Measurements from ENCODE around the gene PAQR9. TPM values are rescaled to one million over a fixed set of nuclear protein-coding genes. Genes with fewer than 3 reads are reported as not detected.
A peak's percentile ranks its signal among the peaks of the same experiment; 100 is the strongest.

PAQR9 gene
- total and polyA plus RNA-seq, 2 of the 13 experiments (the other 11 are each of a cell fraction or from before 2014, with no cell fraction given): 3.7 to 10.3 TPM

GRCh38 chr3:143001369-143002082 is 38.1 kb upstream of the PAQR9 start, which contains the start of gene U2SURP (continued):
- TF ChIP-seq UBTF (CRISPR knock-in tag; IDR thresholded peaks at IDR 0.05) (peak; percentile 88), ZNF33B (CRISPR knock-in tag; IDR thresholded peaks at IDR 0.05) (no peak; the same call in 1 of the 2 replicates), ZNF296 (CRISPR knock-in tag; conservative IDR thresholded peaks at IDR 0.05) (0 out of 2 replicates have a peak, but pooled peaks have one; percentile 73), NR2F1 (CRISPR knock-in tag; IDR thresholded peaks at IDR 0.05) (peak; percentile 92 to 97), AGO2 (optimal IDR thresholded peaks at IDR 0.05; ENCODE audit: low read depth, low read length) (peak; percentile 59), CREM (IDR thresholded peaks at IDR 0.05) (peak; percentile 82), CREM (CRISPR knock-in tag; IDR thresholded peaks at IDR 0.05) (0 out of 2 replicates have a peak, but pooled peaks have one; percentile 1), KDM6A (CRISPR knock-in tag; IDR thresholded peaks at IDR 0.05; ENCODE audit: low read depth) (0 out of 2 replicates have a peak, but pooled peaks have one; percentile 7), ETV6 (CRISPR knock-in tag; conservative IDR thresholded peaks at IDR 0.05) (no peak), SP5 (CRISPR knock-in tag; IDR thresholded peaks at IDR 0.05; ENCODE audit: borderline replicate concordance, low read depth) (peak; percentile 44; the same call in 1 of the 2 replicates), BCL6 (CRISPR knock-in tag; IDR thresholded peaks at IDR 0.05) (peak; percentile 55), EEA1 (CRISPR knock-in tag; IDR thresholded peaks at IDR 0.05; ENCODE audit: borderline replicate concordance) (no peak), SMARCC2 (IDR thresholded peaks at IDR 0.05) (no peak)
- TF ChIP-seq, protein P1, sequence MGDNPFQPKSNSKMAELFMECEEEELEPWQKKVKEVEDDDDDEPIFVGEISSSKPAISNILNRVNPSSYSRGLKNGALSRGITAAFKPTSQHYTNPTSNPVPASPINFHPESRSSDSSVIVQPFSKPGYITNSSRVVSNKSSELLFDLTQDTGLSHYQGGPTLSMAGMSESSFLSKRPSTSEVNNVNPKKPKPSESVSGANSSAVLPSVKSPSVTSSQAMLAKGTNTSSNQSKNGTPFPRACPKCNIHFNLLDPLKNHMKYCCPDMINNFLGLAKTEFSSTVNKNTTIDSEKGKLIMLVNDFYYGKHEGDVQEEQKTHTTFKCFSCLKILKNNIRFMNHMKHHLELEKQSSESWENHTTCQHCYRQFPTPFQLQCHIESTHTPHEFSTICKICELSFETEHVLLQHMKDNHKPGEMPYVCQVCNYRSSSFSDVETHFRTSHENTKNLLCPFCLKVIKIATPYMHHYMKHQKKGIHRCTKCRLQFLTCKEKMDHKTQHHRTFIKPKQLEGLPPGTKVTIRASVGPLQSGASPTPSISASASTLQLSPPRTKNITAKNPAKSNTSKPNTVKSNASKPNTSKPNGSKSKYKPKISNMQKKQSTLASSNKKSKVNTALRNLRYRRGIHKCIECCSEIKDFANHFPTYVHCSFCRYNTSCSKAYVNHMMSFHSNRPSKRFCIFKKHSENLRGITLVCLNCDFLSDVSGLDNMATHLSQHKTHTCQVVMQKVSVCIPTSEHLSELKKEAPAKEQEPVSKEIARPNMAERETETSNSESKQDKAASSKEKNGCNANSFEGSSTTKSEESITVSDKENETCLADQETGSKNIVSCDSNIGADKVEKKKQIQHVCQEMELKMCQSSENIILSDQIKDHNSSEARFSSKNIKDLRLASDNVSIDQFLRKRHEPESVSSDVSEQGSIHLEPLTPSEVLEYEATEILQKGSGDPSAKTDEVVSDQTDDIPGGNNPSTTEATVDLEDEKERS (CRISPR knock-in tag; IDR thresholded peaks at IDR 0.05): peak; percentile 92; the same call in 1 of the 2 replicates
- TF ChIP-seq, protein P2, sequence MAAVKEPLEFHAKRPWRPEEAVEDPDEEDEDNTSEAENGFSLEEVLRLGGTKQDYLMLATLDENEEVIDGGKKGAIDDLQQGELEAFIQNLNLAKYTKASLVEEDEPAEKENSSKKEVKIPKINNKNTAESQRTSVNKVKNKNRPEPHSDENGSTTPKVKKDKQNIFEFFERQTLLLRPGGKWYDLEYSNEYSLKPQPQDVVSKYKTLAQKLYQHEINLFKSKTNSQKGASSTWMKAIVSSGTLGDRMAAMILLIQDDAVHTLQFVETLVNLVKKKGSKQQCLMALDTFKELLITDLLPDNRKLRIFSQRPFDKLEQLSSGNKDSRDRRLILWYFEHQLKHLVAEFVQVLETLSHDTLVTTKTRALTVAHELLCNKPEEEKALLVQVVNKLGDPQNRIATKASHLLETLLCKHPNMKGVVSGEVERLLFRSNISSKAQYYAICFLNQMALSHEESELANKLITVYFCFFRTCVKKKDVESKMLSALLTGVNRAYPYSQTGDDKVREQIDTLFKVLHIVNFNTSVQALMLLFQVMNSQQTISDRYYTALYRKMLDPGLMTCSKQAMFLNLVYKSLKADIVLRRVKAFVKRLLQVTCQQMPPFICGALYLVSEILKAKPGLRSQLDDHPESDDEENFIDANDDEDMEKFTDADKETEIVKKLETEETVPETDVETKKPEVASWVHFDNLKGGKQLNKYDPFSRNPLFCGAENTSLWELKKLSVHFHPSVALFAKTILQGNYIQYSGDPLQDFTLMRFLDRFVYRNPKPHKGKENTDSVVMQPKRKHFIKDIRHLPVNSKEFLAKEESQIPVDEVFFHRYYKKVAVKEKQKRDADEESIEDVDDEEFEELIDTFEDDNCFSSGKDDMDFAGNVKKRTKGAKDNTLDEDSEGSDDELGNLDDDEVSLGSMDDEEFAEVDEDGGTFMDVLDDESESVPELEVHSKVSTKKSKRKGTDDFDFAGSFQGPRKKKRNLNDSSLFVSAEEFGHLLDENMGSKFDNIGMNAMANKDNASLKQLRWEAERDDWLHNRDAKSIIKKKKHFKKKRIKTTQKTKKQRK (IDR thresholded peaks at IDR 0.05; ENCODE audit: low read length): no peak
- TF ChIP-seq, protein P3, sequence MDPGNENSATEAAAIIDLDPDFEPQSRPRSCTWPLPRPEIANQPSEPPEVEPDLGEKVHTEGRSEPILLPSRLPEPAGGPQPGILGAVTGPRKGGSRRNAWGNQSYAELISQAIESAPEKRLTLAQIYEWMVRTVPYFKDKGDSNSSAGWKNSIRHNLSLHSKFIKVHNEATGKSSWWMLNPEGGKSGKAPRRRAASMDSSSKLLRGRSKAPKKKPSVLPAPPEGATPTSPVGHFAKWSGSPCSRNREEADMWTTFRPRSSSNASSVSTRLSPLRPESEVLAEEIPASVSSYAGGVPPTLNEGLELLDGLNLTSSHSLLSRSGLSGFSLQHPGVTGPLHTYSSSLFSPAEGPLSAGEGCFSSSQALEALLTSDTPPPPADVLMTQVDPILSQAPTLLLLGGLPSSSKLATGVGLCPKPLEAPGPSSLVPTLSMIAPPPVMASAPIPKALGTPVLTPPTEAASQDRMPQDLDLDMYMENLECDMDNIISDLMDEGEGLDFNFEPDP (CRISPR knock-in tag; conservative IDR thresholded peaks at IDR 0.05): no peak
- TF ChIP-seq, protein P4, sequence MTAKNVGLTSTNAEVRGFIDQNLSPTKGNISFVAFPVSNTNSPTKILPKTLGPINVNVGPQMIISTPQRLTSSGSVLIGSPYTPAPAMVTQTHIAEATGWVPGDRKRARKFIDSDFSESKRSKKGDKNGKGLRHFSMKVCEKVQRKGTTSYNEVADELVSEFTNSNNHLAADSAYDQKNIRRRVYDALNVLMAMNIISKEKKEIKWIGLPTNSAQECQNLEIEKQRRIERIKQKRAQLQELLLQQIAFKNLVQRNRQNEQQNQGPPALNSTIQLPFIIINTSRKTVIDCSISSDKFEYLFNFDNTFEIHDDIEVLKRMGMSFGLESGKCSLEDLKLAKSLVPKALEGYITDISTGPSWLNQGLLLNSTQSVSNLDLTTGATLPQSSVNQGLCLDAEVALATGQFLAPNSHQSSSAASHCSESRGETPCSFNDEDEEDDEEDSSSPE (CRISPR knock-in tag; IDR thresholded peaks at IDR 0.05): peak; percentile 96
